NCI-H1436 (cell line): ENCODE data around the gene MID1IP1.

Experiments
- DNase-seq: peaks from one replicate; lab custom pipeline; 2025; lab: John Stamatoyannopoulos, UW

Gene MID1IP1

DNA sequence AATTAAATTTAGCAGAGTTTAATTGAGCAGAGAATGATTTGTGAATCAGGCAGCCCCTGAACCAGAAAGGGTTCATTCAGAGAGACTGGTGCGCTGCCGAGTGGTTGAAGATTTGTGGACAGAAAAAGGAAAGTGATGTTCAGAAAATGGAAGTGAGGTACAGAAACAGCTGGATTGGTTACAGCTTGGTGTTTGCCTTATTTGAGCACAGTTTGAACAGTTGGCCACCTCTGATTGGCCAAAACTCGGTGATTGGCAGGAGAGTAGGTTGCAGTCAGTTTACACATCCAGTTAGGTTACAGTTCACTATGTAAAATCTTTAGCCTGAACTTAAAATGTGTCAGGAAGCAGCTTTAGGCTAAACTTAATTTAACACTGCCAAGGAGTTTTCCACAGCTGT, 14.9 kb downstream of the MID1IP1 start:
- DNase-seq: no peak

DNA sequence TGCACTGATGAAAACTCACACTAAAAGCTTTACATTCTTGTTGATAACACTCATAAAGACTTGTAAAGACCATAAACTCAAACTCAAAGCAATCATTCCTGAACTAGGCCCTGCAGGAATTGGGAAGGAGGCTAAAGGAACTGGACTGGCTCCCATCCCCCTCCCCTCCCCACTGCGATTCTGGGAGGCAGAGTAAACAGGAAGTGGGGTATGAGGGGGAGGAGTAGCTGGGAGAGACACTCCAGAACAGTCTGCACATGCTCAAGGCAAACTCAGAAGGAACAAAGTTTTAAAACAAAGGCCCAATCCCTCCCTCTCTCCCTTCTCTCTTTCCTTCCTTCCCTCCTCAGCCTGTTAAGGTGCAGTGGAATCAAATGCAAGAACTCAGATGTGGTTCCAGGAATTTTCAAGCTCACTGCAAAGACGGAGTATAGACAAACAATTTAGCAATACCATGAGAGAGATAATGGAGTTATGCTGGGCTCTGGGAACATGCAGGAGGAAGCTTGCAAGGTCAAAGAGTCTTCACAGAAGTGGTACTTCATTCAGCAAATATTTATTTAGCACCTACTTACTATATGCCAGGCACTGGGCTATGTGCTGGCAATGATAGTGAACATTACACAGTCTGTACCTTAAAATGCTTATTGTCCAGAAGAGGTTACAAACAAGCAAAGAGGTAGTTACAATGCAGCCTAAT, 15.9 kb downstream of the MID1IP1 start:
- no peak for DNase-seq

DNA sequence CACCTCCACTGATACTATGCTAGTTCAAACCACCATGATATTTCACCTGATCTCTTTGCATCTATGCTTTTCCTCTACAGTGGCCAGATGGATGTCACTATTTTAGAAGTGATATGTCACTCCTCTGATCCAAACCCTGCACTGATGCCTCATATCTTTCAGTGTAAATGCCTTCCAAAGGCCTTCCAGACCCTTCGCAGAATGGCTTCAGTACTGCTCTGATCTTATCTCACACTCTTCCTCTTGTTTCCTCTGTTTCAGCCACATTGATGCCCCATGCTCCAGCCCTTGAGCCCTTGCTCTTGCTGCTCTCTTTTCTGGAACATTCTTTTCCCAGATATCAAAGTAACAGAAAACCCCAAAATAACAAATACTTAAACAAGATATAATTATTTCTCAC, 17.9 kb downstream of the MID1IP1 start:
- DNase-seq: no peak

DNA sequence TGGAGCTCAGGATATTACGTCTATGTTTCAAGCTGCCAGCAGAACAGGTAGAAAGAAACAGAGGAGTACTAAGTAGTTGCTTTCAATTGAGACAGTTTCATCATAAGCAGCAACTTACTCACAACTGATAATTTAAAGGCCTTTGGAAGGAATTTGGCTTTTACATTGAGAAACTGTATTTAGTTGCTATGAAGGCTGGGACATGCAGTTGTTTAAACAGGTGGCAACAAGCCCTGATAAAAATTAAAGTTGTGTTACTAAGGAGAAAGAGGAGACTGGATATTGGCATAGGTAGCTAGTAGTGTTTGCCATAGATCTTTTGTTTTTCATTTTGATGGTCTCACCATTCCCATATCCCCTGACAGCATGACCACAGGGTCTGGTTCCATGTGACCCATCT, 18.4 kb downstream of the MID1IP1 start:
- DNase-seq: no peak

DNA sequence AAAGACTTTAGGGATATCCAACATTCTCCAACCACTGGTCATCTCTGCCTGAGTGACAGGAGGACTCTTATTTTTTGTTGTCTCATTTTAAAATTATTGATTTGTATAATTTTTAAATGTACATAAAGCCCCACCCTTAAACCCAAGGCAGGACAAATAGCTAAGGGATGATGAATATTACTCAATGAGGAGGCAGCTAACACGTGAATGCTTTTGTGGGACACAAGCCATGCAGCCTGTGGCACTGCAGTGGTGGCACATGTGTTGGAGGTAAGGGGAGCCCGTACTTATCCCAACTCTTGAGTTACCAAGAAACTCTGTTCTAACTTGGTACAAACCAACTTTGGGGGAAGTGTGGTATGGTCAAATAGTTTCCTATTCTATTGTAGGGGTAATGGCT, 19.5 kb downstream of the MID1IP1 start:
- no peak for DNase-seq

DNA sequence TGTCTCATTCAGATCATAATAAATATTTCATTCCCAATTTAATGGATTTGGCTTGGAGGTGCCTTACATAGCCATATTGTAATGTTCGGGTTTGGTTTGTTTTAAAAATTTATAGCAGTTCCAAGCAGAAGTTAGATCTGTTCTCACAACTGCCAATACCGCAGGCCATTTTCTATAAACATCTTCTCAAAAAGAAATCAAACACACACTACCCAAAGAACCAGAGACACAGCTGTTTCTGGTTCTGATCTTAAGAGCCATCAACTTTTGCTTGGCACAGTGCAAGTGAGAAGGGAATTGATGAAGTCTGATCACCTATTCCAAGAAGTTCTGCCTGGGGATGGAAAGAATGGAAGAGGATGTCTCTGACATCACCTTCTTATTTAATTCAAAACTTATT, 22.9 kb downstream of the MID1IP1 start:
- DNase-seq: no peak

DNA sequence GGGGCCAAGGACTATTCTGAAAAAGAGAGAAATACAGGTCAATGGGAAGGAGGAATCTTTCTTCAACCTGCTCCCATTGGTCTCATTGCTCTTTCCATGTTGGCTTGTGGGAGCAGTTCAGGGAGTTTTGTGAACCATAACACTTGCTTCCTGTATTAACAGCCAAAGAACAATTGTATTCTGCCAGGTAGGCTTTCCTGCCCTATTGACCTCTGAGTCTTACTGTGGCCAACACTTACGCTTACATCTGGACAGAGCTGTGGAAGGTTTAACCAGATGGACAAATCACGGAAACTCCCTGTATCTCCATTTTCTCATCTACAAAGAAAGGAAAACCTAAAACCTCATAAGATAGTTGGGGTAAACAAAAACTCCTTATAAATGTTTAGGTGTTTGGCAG, 30.7 kb downstream of the MID1IP1 start:
- no peak for DNase-seq

DNA sequence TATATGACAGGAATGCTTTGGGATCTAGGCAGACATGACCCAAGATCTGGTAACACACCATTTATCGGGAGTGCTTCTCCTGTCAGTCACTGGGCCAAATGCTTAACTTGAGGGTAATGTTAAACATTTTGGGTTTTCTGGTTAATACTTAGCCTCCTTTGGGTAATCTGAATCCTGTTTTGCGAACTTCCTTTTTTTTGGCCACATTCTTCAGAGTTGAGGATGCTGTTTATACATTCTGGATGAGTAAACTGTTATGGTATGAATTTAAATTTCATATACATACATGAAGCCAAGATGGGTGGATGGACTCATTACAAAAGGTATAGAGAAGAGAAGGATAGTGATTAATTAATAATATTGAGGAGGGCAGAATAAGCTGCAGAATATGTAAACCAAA, 36.1 kb downstream of the MID1IP1 start:
- no peak for DNase-seq

DNA sequence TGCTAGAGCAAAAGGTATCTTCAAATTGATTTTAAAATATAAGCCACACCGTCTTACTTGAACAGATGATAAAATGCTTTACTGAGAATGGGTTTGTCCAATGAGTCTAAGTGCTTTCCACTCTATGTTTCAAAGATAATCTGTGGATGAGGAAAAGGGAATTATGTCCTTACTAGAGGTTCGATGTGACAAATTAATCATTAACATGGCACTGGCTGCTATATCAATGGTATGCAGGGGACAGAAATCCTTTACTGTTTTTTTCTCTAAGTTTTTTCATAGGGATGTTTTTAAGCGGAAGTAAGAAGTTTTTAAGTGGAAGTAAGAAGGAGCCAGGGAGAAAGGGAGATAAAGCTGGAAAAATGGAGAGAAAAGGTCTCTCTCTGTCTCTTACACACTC, 38.0 kb downstream of the MID1IP1 start:
- no peak for DNase-seq

DNA sequence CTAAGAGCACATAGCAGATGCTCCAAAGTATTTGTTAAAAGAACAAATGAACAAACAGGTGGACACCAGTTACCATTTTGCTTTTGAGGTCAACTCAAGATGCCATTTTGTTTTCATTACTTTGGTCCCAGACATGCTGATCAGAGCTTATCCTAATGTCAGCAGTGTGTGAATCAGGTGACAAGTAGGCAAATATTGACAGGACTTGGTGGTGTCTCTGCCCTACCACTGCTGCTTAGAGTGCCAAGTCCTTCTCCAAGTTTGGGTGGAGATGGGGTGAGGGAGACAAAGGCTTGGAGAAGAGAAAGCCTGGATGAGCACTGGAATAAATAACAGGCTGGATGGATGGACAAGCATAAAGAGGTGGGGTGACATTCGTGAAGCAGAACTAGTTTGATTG, 38.7 kb downstream of the MID1IP1 start:
- no peak for DNase-seq

DNA sequence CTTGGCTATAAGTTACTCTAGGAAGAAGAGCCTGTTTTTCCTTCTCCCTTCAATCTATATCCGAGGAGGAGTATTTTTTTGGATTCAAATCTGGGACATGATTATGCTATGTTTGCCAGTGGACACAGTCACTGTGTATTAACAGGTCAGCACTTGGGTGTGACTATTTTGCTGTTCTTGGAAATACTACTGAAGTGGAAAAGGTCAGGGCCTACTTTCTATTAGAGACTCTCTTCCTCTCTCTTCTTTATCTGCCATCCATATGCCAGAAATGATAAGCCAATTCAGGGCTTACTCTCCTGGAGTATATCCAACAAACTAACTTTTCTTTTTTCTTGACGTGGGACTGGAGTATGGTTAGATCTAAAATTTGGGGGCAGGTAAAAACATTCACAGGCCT, 40.5 kb downstream of the MID1IP1 start:
- no peak for DNase-seq

DNA sequence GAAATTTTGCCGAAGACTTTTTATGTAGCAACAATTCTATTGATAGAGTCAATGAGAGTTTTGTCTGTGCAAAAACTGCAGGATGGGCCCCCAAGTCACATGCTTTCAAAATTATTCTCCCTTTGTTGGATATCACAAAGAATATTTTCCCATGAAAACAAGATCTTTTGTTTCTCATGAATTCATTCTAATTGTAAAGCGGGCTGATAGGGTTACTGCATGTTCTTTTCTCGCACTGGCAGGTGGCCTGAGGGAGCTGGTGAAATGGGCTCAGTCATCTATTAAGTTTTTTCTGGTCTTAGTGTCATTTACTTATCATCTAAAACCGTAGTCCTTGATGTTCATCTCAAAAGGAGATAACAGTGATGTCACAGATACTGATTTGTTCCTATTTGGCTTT, 44.2 kb downstream of the MID1IP1 start:
- DNase-seq: no peak

DNA sequence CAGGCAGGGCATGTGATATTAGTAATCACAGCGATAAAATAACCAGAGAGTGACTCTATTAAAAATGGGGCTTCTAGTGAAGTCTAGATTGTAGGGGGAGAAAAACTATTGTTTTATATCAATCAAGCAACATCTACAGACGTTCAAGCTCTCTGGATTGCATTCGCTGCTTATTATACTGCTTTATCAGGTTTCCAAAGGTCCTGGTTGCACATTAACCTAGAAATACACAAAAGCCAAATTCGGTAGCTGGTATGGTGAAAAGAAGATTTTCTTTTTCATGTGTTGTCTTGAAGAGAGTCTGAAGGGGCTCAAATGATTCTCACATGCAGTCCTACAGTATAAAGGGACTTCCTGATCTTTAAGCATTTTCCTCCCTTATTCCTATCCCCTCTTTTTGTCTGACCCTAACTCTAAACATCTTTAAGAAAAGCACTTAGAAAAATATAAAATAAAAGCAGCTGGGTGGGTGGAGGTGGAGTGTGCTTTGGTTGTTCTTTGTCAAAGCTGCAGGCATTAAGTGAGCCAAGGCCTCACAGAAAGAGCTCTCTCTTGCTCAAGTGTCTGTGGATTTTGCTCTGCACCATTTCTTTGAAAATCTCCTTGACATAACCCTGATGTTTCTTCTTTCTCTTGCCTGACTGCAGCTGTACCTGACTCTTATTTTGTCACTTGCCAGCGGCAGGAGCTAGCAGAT, 46.1 kb downstream of the MID1IP1 start:
- DNase-seq: no peak

DNA sequence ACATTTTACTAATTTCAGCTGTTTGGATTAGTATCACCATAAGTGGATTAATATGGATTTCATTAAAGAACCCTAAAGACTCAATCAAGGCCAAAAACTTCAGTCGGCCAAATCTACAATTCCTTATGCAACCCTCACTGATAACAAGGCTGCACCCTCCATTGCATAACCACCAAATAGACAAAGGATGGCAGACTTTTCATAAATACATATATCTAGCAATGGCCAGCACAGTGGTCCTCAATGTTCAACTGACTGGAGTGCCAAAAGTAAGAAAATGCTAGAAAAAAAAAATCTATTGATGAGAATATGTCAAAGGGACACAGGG, 46.6 kb downstream of the MID1IP1 start:
- no peak for DNase-seq

DNA sequence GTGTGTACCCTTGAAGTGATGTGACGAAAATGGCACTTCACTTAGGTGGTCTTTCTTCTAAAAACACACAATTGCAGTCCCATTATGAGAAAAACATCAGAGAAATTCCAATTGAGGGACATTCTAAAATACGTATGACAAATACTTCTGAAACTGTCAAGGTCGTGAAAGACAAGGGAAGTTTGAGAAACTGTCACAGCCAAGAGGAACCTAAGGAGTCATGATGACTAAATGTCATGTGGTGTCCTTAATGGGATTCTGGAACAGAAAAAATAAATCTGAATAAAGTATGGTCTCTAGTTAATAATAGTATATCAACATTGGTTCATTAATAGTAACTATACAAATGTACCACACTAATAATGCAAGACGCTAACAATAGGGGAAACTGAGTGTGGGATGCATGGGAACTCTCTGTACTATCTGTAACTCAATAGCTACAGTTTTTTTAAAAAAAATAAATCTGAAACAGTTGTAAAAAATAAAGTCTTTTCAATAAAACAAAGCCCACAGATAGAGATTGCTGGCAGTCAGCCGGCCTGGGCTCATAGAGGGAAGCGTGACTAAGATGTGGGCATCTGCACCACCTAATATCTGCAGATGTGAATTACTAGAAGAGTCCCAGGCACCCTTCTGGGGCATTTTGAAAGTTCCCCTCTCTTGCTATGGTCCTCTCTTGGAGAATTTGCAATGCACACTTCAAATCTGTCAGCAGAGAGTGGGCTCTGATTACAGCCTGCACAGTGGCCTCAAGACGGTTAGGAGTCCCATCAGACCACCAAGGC, 47.6 kb downstream of the MID1IP1 start:
- DNase-seq: no peak

DNA sequence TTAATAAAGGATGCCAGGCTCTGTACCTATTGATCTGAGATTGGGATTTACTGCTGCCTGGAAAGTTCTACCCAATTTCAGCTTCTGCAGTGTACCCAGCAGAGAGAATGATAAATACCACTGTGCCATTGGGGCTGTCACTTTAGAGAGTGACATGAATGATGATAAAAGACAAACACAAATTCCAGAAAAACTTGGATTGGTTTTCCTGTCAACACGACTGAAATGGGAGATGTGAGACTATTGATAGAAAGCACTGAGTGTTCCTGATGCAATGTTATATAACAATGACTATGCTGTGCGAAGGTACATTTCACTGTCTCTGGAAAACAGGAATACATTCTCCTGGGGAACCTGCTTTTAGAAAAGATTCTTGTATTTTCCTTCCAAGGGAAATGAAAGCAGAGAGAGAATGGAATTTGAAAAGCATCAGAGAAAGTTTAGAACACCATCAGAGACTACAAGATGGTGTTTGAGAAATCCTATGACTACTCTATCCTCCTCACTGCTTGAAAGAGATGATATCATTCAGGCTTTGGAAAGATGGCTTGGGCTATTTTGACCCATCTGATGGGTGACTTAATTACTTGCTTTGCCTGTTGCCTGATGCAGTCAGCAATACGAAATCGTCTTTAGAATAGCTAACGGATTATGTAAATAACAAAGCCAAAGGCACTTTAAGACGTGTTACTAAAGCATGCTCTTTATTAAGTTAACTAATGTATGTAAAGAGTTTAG, 49.7 kb downstream of the MID1IP1 start:
- DNase-seq: no peak

DNA sequence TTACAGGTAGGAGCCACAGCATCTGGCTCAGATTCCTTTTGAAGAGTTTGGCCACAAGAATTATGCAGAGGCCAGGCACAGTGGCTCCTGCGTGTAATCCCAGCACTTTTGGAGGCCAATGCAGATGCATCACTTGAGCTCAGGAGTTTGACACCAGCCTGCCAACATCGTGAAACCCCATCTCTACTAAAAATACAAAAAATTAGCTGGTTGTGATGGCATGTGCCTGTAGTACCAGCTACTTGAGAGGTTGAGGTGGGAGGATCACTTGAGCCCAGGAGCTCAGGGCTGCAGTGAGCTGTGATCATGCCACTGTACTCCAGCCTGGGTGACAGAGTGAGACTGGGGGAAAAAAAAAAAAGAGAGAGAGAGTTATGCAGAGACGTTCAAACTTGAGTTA, 53.0 kb downstream of the MID1IP1 start:
- DNase-seq: no peak
